ENCODE measurements around the gene HOXD4.

The HOXD4 gene

GRCh38 chr2:176172895-176173566 is 21.7 kb downstream of the HOXD4 start:
- no peak for DNase-seq

DNA sequence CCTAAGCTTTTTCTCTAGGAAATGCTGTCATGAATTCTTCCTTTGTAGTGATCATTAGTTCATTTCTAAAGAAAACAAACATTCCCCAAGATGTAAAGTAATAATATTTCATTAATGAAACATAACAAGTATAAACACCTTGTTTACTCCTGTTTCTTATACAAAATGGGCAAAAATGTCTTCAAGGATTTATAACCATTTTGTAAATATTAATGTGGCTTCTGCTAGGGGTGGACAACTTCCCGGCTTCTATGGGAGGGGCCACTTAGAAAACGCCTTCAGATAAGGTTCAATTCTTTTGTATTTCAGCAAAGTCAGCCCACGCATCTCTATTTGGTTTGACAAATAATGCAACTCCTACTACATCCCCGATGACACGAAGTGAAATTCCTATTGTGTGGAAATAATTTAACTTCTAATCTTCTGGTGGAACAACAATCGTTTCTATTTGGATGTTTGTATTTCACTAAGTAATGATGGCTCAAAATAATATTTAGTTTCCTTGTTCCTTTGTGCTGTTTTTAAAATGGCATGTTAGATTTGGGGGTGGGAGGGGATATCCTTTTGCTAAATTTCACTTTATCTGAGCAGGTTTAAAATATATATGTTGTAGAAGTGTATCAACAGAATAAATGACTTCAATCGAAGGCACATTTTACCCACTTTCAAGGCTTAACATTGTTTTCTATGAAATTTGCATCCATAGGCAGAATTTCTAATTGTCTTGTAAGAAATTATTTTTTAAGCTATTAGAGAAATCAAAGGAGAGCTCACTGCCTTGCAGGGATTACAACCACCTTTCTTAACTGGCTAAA is 22.4 kb downstream of the HOXD4 start:
- no peak for DNase-seq

DNA sequence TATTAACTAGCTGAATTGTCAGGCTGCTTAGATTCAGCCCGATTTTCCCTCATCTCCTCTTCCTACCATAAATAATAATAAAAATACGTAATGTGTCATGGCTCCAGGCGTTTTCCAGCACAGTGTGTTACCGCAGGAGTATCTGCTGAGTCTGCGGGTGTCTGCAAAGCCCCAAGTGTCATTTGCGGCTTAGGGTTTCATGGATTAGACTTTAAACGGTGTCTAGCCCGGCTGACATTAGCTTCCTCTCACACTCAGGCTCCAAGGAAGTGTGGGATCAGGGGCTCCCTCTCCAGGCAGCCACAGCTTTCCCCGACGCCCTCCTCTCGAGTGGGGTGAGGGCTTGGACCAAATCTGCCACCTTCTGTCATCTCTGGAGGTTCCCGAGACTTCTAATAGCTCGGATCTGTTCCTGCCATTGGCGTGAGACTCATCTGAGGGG is 23.1 kb downstream of the HOXD4 start:
- DNase-seq = no peak

DNA sequence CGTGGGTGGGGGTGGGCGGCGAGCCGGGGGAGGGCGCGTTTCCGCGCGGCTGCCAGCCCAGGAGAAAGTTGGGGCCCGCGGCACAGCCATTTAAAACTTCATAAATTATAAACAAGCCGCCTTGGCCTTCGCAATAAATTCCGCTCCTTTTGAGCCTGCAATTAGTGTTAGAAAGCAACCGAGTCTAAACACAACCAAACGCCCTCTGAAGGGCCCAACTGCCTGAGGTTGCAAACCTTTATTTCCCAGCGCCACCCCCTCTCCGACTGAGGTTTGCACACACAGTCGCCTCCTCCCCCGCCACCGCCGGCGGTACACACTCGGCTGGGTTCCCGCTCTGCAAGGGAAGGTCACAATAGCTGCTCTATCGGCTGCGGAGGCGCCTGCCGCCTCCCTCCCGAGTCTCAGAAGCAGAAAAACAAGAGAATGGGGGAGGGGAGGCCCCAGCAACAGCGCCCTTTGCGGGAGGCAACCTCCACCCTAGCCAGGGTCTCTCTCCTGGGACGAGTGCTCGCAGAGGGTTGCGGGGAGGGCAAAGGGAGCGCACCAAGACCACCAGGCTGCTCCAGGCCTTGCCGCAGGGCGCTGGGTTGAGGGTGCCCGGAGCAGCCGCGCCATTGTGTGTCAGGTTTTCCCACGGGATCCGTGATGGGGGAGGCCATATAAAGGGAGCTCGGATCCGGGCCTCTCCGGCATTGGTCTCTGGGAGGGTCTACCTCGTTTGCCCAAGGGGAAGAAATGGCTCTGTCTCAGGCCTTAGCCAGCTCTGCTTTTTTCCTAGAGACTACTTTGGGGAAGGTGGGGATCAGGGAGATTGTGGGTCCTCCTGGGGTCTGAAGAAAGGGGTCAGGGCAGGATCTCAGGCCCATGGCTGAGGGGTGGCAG is 23.7 kb downstream of the HOXD4 start:
- DNase-seq = no peak

DNA sequence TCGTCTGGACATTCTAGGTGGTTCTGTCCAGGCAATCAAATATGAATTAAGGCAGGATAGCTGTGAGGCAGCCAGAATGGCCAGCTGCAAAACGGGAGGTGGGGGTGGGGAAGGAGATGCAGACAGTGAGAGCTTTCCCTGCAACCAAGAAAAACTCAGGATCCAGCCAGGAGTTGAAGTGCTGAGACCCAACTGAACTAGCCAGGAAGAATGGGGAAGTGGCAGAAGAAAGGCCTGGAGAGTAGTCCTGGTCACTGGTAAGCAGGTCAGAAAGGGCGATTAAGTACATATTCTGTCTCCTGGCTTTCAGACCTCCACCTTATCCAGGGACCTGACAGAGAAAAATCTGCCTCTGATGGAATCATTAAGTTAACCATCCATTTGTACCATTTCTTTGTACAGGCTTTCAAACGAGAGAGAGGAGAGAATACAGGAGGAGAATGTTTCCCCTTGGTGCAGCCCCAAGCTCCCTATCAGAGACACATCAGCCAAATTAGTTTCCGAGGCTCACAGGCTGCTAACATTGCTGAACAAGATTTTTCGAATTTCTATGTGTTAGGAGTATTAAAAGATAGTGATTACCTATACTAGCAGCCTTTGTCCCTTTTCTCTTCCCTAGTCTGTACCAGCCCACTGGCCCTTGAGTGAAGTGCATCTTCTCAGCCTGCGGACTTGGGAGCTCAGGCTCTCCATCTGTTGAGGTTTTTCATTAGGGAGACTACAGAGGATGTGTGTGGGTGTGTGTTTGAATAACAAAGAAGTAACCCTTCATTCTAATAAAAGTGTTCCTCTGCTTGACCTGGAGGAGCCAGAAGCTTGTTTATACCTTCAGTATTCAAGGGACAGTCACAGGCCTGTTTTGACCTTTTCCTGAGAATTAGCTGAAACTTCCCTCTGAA is 24.6 kb downstream of the HOXD4 start:
- no peak for DNase-seq

DNA sequence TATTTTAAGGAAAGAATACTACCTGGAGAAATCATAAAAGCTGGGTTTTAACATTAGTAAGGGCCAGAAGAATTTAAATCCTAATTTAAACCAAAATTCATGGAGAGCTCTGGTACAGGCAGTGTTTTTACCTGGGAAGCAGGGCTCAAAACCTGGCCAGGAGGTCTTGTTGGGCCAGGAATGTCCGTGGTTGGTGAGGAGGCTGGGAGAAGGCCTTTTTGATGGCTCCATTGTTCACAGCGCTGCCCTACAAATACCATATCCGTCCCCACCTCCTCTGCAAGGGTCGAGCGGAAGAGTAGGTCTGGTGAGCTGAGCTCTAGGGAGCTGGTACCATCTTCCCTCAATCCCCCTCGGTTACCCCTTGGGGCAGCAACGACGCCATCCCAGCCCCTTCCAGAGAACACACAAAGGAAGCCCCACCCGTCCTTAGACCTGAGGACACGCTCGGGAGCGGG is 26.3 kb downstream of the HOXD4 start:
- peak in 1 of 2 experiments; percentile 74 for DNase-seq

GRCh38 chr2:176178038-176178756 is 26.8 kb downstream of the HOXD4 start:
- peak; percentile 50 to 74 for DNase-seq

GRCh38 chr2:176178757-176179295 is 27.5 kb downstream of the HOXD4 start:
- no peak for DNase-seq

- DNase-seq = no peak
Measured at GRCh38 chr2:176181551-176181950, 30.2 kb downstream of the HOXD4 start.

- DNase-seq = no peak
Measured at GRCh38 chr2:176182671-176183070, 31.3 kb downstream of the HOXD4 start.

DNA sequence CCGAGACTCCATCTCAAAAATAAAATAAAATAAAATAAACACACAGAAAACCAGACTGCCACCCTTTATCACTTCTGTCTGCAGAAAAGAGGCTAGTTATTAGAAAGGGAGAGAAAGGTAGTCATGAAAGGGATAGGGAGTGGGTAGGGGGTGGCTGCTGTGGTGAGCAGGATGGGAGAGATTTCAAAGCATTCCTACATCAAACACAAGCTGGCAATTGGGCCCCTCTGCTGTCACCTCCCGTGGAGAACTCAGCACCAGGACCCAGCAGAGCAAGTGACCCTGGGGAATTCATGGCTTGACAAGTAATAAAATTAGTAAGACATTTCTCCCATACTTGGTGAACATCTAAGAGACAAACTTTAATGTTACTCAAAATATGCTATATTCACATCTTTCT is 33.4 kb downstream of the HOXD4 start:
- DNase-seq = no peak

DNA sequence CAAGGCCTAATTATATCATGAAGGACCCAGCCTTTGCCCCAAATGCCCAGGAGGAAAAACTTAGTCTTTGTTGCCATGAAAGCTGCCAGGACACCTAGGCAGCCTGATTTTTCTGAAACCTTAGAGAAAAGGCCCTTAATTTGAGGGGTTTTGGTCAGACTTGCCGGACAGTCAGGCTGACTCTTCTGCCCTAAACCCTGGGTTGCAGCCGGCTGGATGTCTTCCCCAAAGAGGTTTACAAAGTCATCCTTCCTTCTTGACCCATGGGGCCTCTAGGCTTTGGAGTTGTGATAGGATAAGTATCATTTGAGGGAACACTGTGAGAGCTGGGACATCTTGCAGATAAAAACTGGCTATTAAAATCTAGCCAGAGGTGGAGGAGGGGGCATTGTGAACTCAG is 34.7 kb downstream of the HOXD4 start:
- no peak for DNase-seq

DNA sequence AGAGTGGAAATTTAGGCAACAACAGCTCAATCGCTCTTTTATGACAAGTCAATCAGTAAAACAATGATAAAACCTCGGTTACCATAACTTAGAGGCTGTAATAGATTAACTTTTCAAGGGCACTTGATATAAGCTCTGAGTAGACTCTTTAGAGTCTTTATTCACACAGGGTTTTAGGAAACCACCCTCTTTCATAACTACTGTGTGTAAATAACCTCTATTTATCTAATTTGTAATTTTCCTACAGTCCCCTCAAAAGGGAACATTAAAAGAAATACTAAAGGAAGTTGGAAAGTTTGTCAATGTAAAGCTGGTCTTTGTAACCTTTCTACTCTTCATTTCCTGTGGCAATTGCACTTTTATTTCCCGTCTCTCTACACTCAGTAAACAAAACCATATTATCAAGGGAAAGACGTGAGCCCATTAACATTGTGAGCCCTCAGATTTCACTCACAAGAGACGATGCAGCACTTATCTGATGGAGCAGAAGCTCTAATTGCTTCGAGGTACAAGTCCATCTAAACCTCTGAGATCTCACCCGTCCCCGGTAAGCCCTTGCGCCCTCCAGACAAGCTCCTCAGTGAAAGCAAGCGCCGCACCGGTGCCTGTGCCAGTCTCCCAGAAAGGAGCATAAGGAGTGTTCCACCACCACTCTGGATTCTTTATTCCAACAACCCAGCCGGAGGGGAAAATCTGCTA is 36.0 kb downstream of the HOXD4 start:
- peak; percentile 18 to 33 for DNase-seq

GRCh38 chr2:176187899-176188773 is 36.8 kb downstream of the HOXD4 start, which contains the start of gene HOXD1:
TSS of gene HOXD1 (plus strand) at chr2:176188668. CDS start at chr2:176188802, 134 bp downstream.
- peak; percentile 15 to 50 for DNase-seq

DNA sequence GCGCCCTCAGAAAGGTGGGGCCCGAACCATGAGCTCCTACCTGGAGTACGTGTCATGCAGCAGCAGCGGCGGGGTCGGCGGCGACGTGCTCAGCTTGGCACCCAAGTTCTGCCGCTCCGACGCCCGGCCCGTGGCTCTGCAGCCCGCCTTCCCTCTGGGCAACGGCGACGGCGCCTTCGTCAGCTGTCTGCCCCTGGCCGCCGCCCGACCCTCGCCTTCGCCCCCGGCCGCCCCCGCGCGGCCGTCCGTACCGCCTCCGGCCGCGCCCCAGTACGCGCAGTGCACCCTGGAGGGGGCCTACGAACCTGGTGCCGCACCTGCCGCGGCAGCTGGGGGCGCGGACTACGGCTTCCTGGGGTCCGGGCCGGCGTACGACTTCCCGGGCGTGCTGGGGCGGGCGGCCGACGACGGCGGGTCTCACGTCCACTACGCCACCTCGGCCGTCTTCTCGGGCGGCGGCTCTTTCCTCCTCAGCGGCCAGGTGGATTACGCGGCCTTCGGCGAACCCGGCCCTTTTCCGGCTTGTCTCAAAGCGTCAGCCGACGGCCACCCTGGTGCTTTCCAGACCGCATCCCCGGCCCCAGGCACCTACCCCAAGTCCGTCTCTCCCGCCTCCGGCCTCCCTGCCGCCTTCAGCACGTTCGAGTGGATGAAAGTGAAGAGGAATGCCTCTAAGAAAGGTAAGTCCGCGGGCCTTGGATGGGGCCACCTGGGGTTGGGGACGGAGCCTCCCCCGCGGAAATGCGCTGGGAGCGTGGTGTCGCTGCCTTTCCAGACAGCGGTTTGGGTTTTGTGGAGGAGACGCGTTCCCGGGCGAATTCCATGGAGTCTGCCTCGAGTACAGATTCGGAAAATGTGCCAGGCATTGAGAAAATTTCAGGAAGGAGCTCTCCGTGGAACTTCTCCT is 37.7 kb downstream of the HOXD4 start:
- no peak for DNase-seq

DNA sequence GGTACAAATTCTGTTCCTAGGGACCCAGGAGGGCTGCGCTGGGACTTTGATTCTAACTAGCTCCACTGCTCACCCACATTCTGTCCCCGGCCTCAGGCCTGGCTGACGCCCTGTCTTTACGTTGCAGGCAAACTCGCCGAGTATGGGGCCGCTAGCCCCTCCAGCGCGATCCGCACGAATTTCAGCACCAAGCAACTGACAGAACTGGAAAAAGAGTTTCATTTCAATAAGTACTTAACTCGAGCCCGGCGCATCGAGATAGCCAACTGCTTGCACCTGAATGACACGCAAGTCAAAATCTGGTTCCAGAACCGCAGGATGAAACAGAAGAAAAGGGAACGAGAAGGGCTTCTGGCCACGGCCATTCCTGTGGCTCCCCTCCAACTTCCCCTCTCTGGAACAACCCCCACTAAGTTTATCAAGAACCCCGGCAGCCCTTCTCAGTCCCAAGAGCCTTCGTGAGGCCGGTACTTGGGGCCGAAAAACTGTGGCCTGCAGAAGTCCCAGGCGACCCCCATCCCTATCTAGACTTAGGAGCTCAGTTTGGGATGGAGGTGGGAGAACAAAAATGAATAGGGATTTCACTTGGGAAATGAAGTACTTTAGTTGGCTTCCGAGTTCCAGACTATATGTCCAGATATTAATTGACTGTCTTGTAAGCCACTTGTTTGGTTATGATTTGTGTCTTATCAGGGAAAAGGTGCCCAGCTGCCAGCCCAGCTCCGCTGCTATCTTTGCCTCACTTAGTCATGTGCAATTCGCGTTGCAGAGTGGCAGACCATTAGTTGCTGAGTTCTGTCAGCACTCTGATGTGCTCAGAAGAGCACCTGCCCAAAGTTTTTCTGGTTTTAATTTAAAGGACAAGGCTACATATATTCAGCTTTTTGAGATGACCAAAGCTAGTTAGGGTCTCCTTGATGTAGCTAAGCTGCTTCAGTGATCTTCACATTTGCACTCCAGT is 38.6 kb downstream of the HOXD4 start:
- no peak for DNase-seq

- no peak for DNase-seq
Measured at GRCh38 chr2:176192351-176192750, 41.0 kb downstream of the HOXD4 start.
